Smooth muscle cell (in vitro differentiated cells): ENCODE data around the gene PHOX2A. TPM values are rescaled to one million over a fixed set of nuclear protein-coding genes. Genes with fewer than 3 reads are reported as not detected.
"Not testable (repeated sequence)": the region's sequence is repeated elsewhere in the genome, so short reads cannot be mapped to it uniquely, and the experiment has no call there.

Source experiments
- DNase-seq: peaks from one replicate; lab custom pipeline; 2025; ENCODE audit not compliant: unreplicated experiment; lab: John Stamatoyannopoulos, UW
- H2AFZ ChIP-seq: fragments of 200-600 bp; sonication (generic); 2 replicates; pipeline ENCODE4 v1.6.0; 2016; ENCODE audit warnings: antibody characterized with exemption, low read depth, mild to moderate bottlenecking
- H3F3A ChIP-seq: fragments of 200-600 bp; sonication (generic); 2 replicates; pipeline ENCODE4 v1.6.0; 2017; ENCODE audit warnings: antibody characterized with exemption, low read depth
- H3K27ac ChIP-seq: fragments of 200-600 bp; sonication (generic); 2 replicates; pipeline ENCODE4 v1.5.1; 2016; ENCODE audit warnings: low read depth, mild to moderate bottlenecking
- H3K27me3 ChIP-seq: fragments of 200-600 bp; sonication (generic); 2 replicates; pipeline ENCODE4 v1.6.1; 2016; ENCODE audit warnings: low read depth, mild to moderate bottlenecking
- H3K36me3 ChIP-seq: fragments of 200-600 bp; sonication (generic); 2 replicates; pipeline ENCODE4 v1.5.1; 2016; ENCODE audit warnings: low read depth
- H3K4me1 ChIP-seq: fragments of 200-600 bp; sonication (generic); 2 replicates; pipeline ENCODE4 v1.5.1; 2016; ENCODE audit warnings: low read depth
- H3K4me2 ChIP-seq: fragments of 200-600 bp; sonication (generic); 2 replicates; pipeline ENCODE4 v1.6.0; 2016; ENCODE audit warnings: mild to moderate bottlenecking
- H3K4me3 ChIP-seq: fragments of 200-600 bp; sonication (generic); 2 replicates; pipeline ENCODE4 v1.5.1; 2016; ENCODE audit warnings: mild to moderate bottlenecking
- H3K79me2 ChIP-seq: fragments of 200-600 bp; sonication (generic); 2 replicates; pipeline ENCODE4 v1.6.0; 2016; ENCODE audit warnings: low read depth, mild to moderate bottlenecking
- H3K9ac ChIP-seq: fragments of 200-600 bp; sonication (generic); 2 replicates; pipeline ENCODE4 v1.6.0; 2016; ENCODE audit warnings: low read depth
- H3K9me3 ChIP-seq: fragments of 200-600 bp; sonication (generic); replicated peaks from 2 replicates; pipeline ENCODE4 v1.5.1; 2016; ENCODE audit warnings: low read depth
- H4K20me1 ChIP-seq: fragments of 200-600 bp; sonication (generic); 2 replicates; pipeline ENCODE4 v1.6.0; 2016; ENCODE audit warnings: low read depth
- WGBS: methylation state at CpG from one replicate; pipeline ENCODE4 v1.1.7; 2016; ENCODE audit warnings: low lambda C conversion rate; 5-methylcytosine and 5-hydroxymethylcytosine counted together
- polyA plus RNA-seq: library from polyadenylated mRNA; unstranded; fragments of >200 nt; fragmentation: Nextera tagmentation; extraction: Ambion mirVana; gene quantifications from 2 replicates; pipeline ENCODE4 v1.2.1, GENCODE V29; 2016
- total RNA-seq: library from RNA; depleted of rRNA; stranded (reverse); fragments of >200 nt; gene quantifications from 2 replicates; pipeline ENCODE4 v1.2.3, GENCODE V29; 2014
- TF ChIP-seq, protein P1 (sequence below): fragments of 200-600 bp; sonication (generic); IDR thresholded peaks from 2 replicates; pipeline ENCODE4 v1.5.1; 2017; ENCODE audit warnings: borderline replicate concordance, mild to moderate bottlenecking, antibody characterized with exemption; ENCODE audit not compliant: insufficient read depth, poor library complexity, severe bottlenecking

The PHOX2A gene
- total and polyA plus RNA-seq, 2 experiments from 2014 or later: 0.13 TPM; not detected in 1

DNA sequence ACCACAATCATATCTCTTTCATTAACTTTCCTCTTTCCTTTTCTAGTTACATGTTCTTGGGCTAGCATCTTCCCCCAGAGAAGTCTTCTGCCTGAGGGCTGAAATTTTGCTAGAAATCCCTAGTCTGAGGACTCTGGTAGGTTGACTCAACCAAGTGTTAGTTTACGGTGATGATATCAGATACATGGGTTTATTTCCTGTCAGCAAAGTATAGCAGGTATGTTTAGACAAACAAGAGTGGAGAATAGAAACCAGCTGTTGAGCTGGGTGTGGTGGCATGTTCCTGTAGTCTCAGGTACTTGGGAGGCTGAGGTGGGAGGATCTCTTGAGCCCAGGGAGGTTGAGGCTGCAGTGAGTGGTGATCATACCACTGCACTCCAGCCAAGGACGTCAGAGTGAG, 40.8 kb downstream of the PHOX2A start:
- no peaks in the 10 kb centered on the region for H3K36me3 ChIP-seq
- H2AFZ ChIP-seq: no peak overlapping the region
- H3K4me3 ChIP-seq: no peak overlapping the region
- no peaks in the 10 kb centered on the region for H3K27me3 ChIP-seq
- no peaks in the 10 kb centered on the region for H3K79me2 ChIP-seq
- H3K4me1 ChIP-seq: no peaks in the 10 kb centered on the region
- TF ChIP-seq, protein P1, sequence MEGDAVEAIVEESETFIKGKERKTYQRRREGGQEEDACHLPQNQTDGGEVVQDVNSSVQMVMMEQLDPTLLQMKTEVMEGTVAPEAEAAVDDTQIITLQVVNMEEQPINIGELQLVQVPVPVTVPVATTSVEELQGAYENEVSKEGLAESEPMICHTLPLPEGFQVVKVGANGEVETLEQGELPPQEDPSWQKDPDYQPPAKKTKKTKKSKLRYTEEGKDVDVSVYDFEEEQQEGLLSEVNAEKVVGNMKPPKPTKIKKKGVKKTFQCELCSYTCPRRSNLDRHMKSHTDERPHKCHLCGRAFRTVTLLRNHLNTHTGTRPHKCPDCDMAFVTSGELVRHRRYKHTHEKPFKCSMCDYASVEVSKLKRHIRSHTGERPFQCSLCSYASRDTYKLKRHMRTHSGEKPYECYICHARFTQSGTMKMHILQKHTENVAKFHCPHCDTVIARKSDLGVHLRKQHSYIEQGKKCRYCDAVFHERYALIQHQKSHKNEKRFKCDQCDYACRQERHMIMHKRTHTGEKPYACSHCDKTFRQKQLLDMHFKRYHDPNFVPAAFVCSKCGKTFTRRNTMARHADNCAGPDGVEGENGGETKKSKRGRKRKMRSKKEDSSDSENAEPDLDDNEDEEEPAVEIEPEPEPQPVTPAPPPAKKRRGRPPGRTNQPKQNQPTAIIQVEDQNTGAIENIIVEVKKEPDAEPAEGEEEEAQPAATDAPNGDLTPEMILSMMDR: no peak
- H3K9ac ChIP-seq: no peak overlapping the region
- H3F3A ChIP-seq: no peaks in the 10 kb centered on the region
- no peaks in the 10 kb centered on the region for H3K9me3 ChIP-seq
- H4K20me1 ChIP-seq: no peaks in the 10 kb centered on the region
- no peak overlapping the region for H3K4me2 ChIP-seq
- no peak overlapping the region for H3K27ac ChIP-seq
- 83% methylated on average over 2 of the region's 2 CpGs for WGBS
- DNase-seq: no peak

GRCh38 chr11:72202571-72202970, 41.4 kb downstream of the PHOX2A start:
- TF ChIP-seq, protein P1: no peak
- 95% methylated on average over 6 of the region's 6 CpGs for WGBS
- Histone ChIP-seq H3K4me1 (no peaks in the 10 kb centered on the region), H3K4me3 (no peak overlapping the region), H3K36me3 (no peaks in the 10 kb centered on the region), H3K79me2 (no peaks in the 10 kb centered on the region), H3K27me3 (no peaks in the 10 kb centered on the region), H2AFZ (no peak overlapping the region), H4K20me1 (no peaks in the 10 kb centered on the region), H3K27ac (no peak overlapping the region), H3K9ac (no peak overlapping the region), H3K9me3 (no peaks in the 10 kb centered on the region), H3K4me2 (no peak overlapping the region), H3F3A (no peaks in the 10 kb centered on the region)
- DNase-seq: no peak

DNA sequence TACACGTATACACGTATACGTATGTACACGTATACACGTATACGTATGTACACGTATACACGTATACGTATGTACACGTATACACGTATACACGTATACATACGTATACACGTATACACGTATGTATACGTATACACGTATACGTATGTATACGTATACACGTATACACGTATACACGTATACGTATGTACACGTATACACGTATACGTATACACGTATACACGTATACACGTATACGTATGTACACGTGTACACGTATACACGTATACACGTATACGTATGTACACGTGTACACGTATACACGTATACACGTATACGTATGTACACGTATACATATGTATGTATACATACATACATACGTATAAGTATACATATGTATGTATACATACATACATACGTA, 42.5 kb downstream of the PHOX2A start:
- not testable (repeated sequence) for H3K4me3 ChIP-seq, H2AFZ ChIP-seq, H3K9me3 ChIP-seq, H3K36me3 ChIP-seq, H3K4me1 ChIP-seq, DNase-seq, H3K79me2 ChIP-seq, H3K9ac ChIP-seq, H4K20me1 ChIP-seq, H3K4me2 ChIP-seq, H3F3A ChIP-seq, H3K27me3 ChIP-seq, H3K27ac ChIP-seq
- WGBS: 93% methylated on average over 8 of the region's 43 CpGs

GRCh38 chr11:72195518-72196270, 48.3 kb downstream of the PHOX2A start:
- TF ChIP-seq, protein P1: no peak
- WGBS: 95% methylated on average over 12 of the region's 12 CpGs
- Histone ChIP-seq H3F3A (no peaks in the 10 kb centered on the region), H3K4me2 (no peak overlapping the region), H3K79me2 (no peaks in the 10 kb centered on the region), H3K9ac (no peak overlapping the region), H3K27ac (no peak overlapping the region), H3K36me3 (no peaks in the 10 kb centered on the region), H2AFZ (no peak overlapping the region), H3K4me3 (no peak overlapping the region), H3K27me3 (no peaks in the 10 kb centered on the region), H3K9me3 (no peaks in the 10 kb centered on the region), H4K20me1 (no peaks in the 10 kb centered on the region), H3K4me1 (peaks cover 10% of the 10 kb centered on the region)
- DNase-seq: no peak
